Stimulated activated CD8-positive, alpha-beta memory T cell treated with anti-CD3 and anti-CD28 coated beads, Interleukin-7, amount 100 ng/mL, for 24 hours (primary cell): ENCODE data around the gene HOXC11.
A peak's percentile ranks its signal among the peaks of the same experiment; 100 is the strongest.

Experiments used
- DNase-seq: peaks from one replicate; pipeline ENCODE4 v3.0.0-alpha.2; 2020; ENCODE audit warnings: low read depth

Gene HOXC11

GRCh38 chr12:53998900-53999236 is 25.9 kb downstream of the HOXC11 start:
- no peak for DNase-seq

- no peak for DNase-seq
Observed at GRCh38 chr12:53999559-54000115, 26.7 kb downstream of the HOXC11 start.

- DNase-seq, result no peak
Observed at GRCh38 chr12:54000116-54001114, 27.5 kb downstream of the HOXC11 start, which contains the start of gene HOXC9. Gene HOXC9, plus strand, starts transcription at chr12:54000161. Its CDS starts 28 bp downstream, at chr12:54000189.

GRCh38 chr12:54001283-54002187 is 28.6 kb downstream of the HOXC11 start:
- no peak for DNase-seq

GRCh38 chr12:54002278-54002914 is 29.5 kb downstream of the HOXC11 start:
- no peak for DNase-seq

- DNase-seq, result no peak
Observed at GRCh38 chr12:54002915-54003389, 30.0 kb downstream of the HOXC11 start.

GRCh38 chr12:54003625-54004024 is 30.7 kb downstream of the HOXC11 start:
- no peak for DNase-seq

GRCh38 chr12:54004063-54004840 is 31.3 kb downstream of the HOXC11 start:
- DNase-seq, result no peak

- DNase-seq, result no peak
Observed at GRCh38 chr12:54004841-54005530, 32.1 kb downstream of the HOXC11 start.

GRCh38 chr12:54005531-54005852 is 32.6 kb downstream of the HOXC11 start:
- DNase-seq, result no peak

- DNase-seq, result peak; percentile 77
Observed at GRCh38 chr12:54005853-54006558, 33.1 kb downstream of the HOXC11 start.

- no peak for DNase-seq
Observed at GRCh38 chr12:54006559-54007220, 33.8 kb downstream of the HOXC11 start.

GRCh38 chr12:54007538-54008259 is 34.8 kb downstream of the HOXC11 start:
- DNase-seq, result no peak

- no peak for DNase-seq
Observed at GRCh38 chr12:54008260-54008552, 35.3 kb downstream of the HOXC11 start.

- no peak for DNase-seq
Observed at GRCh38 chr12:54009171-54010052, 36.5 kb downstream of the HOXC11 start.

GRCh38 chr12:54010053-54010971 is 37.4 kb downstream of the HOXC11 start:
- no peak for DNase-seq
